LNCAP (cell line): ENCODE results near the gene EPHB3.

Experiments used
- TF ChIP-seq, protein P1 (sequence below): fragments of 450-650 bp; IDR thresholded peaks from 2 replicates; pipeline ENCODE4 v1.5.1; 2017; ENCODE audit warnings: mild to moderate bottlenecking

Gene EPHB3

DNA sequence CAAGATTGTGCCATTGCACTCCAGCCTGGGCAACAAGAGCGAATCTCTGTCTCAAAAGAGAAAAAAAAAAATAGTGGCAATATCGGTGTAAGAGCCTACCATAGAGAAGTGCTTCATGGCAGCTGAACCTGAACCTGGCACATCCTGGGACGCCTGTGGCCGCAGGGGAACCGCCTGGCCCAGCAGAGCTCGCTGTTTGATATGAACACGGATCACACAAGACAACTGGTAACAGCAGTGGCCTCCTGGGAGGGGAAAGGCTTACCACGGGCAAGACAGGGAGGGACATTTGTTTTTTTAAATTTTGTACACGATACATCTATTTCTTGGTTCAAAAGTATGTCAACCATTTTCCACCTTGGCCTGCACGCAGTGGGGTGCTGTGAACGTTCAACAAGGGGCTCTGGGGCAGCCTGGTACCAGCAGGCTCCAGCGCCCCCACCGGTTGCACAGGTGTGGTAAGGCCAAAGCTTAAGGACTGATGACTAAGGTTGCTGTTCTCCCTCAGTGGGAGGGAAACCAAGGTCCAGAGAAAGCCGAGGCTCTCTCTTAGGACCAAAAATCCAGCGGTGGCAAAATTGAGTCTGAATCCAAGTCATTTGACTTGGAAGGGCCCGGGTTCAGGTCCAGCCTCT is 21.7 kb upstream of the EPHB3 start:
- TF ChIP-seq, protein P1, sequence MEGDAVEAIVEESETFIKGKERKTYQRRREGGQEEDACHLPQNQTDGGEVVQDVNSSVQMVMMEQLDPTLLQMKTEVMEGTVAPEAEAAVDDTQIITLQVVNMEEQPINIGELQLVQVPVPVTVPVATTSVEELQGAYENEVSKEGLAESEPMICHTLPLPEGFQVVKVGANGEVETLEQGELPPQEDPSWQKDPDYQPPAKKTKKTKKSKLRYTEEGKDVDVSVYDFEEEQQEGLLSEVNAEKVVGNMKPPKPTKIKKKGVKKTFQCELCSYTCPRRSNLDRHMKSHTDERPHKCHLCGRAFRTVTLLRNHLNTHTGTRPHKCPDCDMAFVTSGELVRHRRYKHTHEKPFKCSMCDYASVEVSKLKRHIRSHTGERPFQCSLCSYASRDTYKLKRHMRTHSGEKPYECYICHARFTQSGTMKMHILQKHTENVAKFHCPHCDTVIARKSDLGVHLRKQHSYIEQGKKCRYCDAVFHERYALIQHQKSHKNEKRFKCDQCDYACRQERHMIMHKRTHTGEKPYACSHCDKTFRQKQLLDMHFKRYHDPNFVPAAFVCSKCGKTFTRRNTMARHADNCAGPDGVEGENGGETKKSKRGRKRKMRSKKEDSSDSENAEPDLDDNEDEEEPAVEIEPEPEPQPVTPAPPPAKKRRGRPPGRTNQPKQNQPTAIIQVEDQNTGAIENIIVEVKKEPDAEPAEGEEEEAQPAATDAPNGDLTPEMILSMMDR: no peak

GRCh38 chr3:184540777-184541681 is 20.6 kb upstream of the EPHB3 start:
- TF ChIP-seq, protein P1: peak; percentile 94

GRCh38 chr3:184541886-184542562 is 19.6 kb upstream of the EPHB3 start:
- TF ChIP-seq, protein P1: no peak

DNA sequence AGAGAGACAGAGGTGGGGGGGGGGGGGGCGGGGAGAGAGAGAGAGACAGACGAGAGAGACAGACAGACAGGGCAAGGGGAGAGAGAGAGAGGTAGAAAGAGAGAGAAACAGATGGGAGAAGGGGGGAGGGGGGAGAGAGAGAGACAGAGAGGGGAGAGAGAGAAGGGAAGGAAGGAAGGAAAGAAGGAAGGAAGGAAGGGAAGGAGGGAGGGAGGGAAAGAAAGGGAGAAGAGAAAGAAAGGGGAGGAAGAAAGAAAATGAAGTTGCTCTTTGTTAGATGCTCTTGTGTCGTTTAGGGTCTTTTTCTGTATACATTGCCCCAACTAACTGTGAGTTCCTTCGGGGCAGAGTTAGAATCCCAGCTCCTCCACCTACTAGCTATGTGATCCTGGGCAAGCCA is 19.0 kb upstream of the EPHB3 start:
- TF ChIP-seq, protein P1: no peak

- TF ChIP-seq, protein P1: no peak
Observed at GRCh38 chr3:184543256-184543655, 18.3 kb upstream of the EPHB3 start.

GRCh38 chr3:184543843-184544512 is 17.6 kb upstream of the EPHB3 start:
- TF ChIP-seq, protein P1: peak; percentile 83

DNA sequence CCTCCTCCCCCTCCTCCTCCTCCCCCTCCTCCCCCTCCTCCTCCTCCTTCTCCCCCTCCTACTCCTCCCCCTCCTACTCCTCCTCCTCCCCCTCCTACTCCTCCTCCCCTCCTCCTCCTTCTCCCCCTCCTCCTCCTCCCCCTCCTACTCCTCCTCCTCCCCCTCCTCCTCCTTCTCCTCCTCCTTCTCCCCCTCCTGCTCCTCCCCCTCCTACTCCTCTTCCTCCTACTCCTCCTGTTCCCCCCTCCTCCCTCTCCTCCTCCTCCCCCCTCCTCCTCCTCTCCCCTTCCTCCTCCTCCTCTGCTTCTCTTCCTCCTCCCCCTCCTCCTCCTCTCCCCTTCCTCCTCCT is 17.1 kb upstream of the EPHB3 start:
- TF ChIP-seq, protein P1: no peak
